ENCODE data around the gene OSBPL3.

DNA sequence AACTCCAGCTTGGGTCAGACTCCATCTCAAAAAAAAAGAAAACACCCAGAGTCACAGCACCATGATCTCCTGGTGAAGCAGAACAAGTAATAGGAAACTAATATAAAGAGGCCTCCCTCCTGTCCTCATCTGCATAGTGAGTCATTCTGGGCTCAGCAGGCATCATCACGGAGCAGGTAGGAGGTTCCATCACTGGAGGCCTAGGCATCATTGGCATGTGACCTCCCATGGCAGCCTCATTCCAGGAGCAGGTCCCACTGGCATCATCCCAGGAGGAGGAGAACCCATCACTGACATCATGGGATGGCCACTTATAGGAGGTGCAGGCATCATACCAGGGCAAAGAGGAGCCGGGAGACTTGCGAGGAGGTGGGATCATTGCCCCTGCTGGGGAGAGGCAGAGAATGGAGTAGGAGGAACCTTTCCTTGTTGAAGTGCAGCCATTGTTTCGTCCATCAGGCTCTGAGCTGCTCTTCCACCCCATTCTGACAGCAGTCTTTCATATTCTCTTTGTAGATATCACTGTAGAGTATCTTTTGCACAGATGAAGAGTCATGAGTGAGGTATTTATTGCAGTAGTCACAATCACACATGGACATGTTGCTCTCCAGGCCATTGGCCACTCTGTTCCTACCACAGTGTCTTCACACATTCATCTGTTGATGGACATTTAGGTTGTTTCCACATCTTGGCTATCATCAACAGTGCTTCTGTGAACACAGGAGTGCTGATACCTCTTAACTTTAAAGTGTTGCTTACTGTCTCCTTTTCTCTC is 73.8 kb downstream of the OSBPL3 start:
- TF ChIP-seq EZH2phosphoT487 (conservative IDR thresholded peaks at IDR 0.05; ENCODE audit: low read length), result no peak
- TF ChIP-seq, protein P1, sequence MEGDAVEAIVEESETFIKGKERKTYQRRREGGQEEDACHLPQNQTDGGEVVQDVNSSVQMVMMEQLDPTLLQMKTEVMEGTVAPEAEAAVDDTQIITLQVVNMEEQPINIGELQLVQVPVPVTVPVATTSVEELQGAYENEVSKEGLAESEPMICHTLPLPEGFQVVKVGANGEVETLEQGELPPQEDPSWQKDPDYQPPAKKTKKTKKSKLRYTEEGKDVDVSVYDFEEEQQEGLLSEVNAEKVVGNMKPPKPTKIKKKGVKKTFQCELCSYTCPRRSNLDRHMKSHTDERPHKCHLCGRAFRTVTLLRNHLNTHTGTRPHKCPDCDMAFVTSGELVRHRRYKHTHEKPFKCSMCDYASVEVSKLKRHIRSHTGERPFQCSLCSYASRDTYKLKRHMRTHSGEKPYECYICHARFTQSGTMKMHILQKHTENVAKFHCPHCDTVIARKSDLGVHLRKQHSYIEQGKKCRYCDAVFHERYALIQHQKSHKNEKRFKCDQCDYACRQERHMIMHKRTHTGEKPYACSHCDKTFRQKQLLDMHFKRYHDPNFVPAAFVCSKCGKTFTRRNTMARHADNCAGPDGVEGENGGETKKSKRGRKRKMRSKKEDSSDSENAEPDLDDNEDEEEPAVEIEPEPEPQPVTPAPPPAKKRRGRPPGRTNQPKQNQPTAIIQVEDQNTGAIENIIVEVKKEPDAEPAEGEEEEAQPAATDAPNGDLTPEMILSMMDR (IDR thresholded peaks at IDR 0.05; ENCODE audit: insufficient read depth, low read length, poor library complexity, severe bottlenecking), result no peak
